Posterior cingulate gyrus (tissue), 11 donors: Measurements from ENCODE around the gene CDH13.

Experiments used
- DNase-seq, 10 donors: peaks; one replicate each; pipeline versions ENCODE4 v3.0.0 to v3.0.0-alpha.2; 2020 to 2021; ENCODE audit warnings: mixed read lengths in 3 of 10
- intact Hi-C: fragments of 100-400 bp; cut with DNase I; formaldehyde crosslinking; loops from one replicate; pipeline ENCODE4 v1.15.1; 2023

The CDH13 gene

GRCh38 chr16:83552228-83552627 lies 925.5 kb downstream of the CDH13 start:
- intact Hi-C loops, result no loop called here

GRCh38 chr16:83552930-83553329 lies 926.2 kb downstream of the CDH13 start:
- intact Hi-C loops, result no loop called here
- DNase-seq, result no peak

More at GRCh38 chr16:83552228-83552627, 925.5 kb downstream of the CDH13 start:
- DNase-seq, result no peak

GRCh38 chr16:83554096-83554495 lies 927.3 kb downstream of the CDH13 start:
- no peak for DNase-seq
- intact Hi-C loops, result no loop called here

DNA sequence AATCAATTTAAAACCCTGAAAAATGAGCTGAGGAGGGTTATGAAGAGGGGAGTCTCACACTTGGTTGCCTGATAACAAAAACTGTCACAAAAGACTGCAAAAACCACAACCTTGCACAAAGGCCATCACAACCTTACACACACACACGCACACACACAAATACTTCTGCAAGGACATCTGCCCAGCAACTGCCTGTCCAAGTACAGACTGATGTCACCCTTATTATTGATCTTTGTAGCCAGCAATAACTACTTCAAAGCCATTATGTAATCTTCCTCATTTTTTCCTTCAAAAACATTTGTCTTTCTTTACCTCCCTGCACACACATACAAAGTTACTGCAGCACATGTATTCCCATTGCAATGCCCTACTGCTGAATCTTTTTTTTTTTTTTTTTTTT lies 927.8 kb downstream of the CDH13 start:
- intact Hi-C loops, result no loop called here
- no peak for DNase-seq

GRCh38 chr16:83561876-83562275 lies 935.1 kb downstream of the CDH13 start:
- no peak for DNase-seq

GRCh38 chr16:83568345-83568744 lies 941.6 kb downstream of the CDH13 start:
- intact Hi-C loops, result no loop called here
- DNase-seq, result no peak

More at GRCh38 chr16:83561876-83562275, 935.1 kb downstream of the CDH13 start:
- intact Hi-C loops, result no loop called here

GRCh38 chr16:83574388-83574787 lies 947.6 kb downstream of the CDH13 start:
- no peak for DNase-seq

DNA sequence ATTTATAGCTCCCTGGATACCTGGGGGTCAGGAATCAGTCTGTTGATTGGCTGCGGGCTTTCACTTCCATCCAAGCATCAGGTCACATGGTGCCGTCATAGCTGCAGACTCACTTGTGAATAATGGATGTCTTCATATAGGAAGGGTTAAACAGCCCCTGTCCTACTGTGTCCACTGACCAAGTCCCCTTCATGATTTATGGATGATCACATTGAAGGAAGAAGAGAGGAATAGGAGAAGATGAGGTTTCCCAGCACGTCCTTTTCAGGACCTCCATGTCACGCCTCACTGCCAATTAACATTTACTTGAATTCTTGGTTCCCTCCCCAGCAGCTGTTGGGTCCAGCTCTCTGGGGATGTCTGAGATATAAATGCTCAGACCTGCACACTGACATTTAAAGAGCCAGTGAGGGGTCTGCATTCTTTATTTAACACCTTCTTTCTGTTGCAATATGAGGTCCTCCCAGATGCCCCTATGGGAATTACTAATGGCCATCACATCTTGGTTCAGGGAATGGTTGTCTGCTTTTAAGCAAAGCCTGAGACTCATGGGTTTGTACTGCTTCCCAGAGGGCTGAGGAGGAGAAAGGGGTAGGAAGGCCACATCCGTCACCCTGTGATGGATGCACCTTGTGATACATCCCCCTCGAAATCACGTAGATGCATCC lies 950.4 kb downstream of the CDH13 start:
- intact Hi-C loops, result no loop called here
- DNase-seq, result no peak

More at GRCh38 chr16:83574388-83574787, 947.6 kb downstream of the CDH13 start:
- intact Hi-C loops, result no loop called here

DNA sequence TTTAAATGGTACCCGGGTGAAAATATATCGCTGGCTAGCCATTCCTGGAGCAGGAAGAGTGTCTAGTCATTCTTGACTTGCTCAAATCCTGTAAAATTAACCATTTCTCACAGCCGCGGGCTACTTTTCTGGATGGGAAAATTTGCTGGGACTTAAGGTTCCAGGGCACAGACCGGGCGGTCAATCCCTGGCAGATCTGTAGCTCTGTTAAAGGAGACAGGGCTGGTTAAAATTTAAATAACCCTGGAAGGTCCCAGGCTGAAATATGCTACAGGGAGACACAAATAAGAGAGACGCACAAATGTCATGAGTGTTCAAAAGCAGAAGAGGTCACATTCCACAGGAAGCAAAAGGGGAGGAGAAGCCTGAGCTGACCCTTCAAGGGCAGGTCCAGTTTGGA lies 951.4 kb downstream of the CDH13 start:
- intact Hi-C loops, result no loop called here

DNA sequence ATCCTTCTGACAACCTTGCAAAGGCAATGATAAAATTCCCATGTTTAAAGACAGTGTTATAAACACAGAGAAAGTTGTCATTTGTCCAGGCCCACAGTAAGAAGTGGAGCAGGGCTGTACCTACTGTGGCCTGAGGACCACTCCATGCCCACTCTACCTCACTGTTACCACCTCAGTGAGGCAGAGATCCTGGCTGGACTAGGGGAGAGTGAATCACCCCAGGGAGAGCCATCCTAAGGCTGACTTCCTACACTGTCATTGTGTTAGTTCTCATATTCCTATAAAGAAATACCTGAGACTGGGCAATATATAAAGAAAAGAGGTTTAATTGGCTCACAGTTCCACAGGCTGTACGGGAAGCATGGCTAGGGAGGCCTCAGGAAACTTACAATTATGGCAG lies 952.3 kb downstream of the CDH13 start:
- no peak for DNase-seq
- intact Hi-C loops, result no loop called here

More for the DNA sequence above, 951.4 kb downstream of the CDH13 start:
- DNase-seq, result no peak

GRCh38 chr16:83579436-83579835 lies 952.7 kb downstream of the CDH13 start:
- intact Hi-C loops, result no loop called here
- DNase-seq, result no peak

GRCh38 chr16:83581082-83581481 lies 954.3 kb downstream of the CDH13 start:
- intact Hi-C loops, result no loop called here
- no peak for DNase-seq

GRCh38 chr16:83581994-83582747 lies 955.4 kb downstream of the CDH13 start:
- no peak for DNase-seq
- intact Hi-C loops, result no loop called here

- DNase-seq, result no peak
- intact Hi-C loops, result no loop called here
Observed at GRCh38 chr16:83586036-83586435, 959.3 kb downstream of the CDH13 start.

GRCh38 chr16:83586461-83587200 lies 959.9 kb downstream of the CDH13 start:
- intact Hi-C loops, result no loop called here
- DNase-seq, result no peak

- no peak for DNase-seq
Observed at GRCh38 chr16:83587201-83587600, 960.4 kb downstream of the CDH13 start.

DNA sequence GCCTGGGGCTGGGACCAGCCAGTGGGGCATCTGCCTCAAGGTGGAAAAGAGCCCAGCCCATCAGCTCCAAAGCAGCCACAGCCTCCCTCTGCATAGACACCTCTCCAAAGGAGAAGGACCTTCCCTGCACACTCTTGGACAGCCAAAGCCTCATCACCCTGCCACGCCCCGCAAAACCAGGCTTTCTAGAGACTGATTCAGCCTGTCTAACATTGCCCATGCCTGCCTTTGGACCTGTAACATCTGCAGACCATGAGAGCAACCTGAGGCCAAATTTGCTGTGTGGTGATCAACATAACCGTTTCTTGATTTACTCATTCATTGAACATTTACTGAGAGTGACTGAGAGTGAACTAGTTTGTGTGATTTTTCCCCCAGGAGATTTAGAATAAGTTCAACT lies 961.3 kb downstream of the CDH13 start:
- intact Hi-C loops, result no loop called here
- no peak for DNase-seq

More at GRCh38 chr16:83587201-83587600, 960.4 kb downstream of the CDH13 start:
- intact Hi-C loops, result no loop called here

GRCh38 chr16:83589576-83589975 lies 962.8 kb downstream of the CDH13 start:
- no peak for DNase-seq
- intact Hi-C loops, result no loop called here

DNA sequence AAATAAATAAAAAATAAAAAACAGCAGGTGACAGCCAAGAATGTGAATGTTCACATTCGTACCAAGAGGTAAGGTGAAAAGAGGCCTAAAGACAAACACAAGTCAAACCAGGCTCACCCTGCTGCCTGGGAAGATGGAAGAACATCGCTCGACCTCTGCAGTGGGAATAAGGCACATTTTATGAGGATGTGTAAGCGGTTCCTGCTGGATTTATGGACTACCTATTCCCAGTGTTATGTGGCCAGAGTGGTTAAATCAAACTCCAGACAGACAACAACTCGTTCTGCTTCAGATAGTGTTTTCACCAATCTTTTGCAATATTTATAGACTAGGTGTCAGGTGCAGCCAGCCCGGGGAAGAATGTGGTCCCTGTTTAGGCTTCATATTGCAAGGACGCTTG lies 966.0 kb downstream of the CDH13 start:
- intact Hi-C loops, result no loop called here
- DNase-seq, result no peak

DNA sequence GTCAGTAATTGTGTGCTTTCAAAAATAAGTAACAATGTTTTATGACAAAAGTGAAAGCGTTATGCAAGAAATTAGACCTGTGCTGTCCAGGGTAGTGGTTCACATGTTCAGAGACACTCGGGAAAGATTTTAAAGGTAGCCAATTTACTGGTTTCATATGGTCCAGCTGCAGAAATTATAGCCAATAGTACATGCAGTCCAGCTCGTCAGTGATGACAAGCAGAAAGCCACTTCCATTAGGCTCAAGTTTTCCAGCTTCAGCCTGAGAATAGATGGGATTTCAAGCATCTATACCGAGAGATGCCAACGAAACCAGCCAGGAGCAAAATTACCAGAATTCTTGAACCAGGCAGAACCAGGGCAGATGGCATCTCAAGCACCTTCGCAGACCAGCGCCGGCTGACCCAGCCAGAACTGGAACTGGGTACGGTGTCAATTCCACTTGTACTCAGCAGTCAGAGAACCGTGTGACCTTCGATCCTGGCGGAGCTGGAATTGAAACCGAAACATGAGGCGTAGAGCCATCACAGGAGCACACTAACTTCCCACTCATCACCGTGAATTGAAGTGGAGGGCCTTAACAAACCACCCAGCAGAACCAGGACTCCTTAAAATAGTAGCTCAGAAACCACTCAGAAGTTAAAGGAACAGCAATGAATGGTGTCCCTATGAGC lies 973.2 kb downstream of the CDH13 start:
- DNase-seq, result no peak
- intact Hi-C loops, result no loop called here
